ENCODE results near the gene TMEM242.
"Not testable (repeated sequence)": the region's sequence is repeated elsewhere in the genome, so short reads cannot be mapped to it uniquely, and the experiment has no call there.

The TMEM242 gene

GRCh38 chr6:157323255-157323965 lies at the start of gene TMEM242:
Gene TMEM242, minus strand, starts transcription at chr6:157323519. Its CDS starts 20 bp downstream, at chr6:157323499.
- DNase-seq = no peak

GRCh38 chr6:157372501-157373280 lies 49.4 kb upstream of the TMEM242 start:
- DNase-seq = no peak

DNA sequence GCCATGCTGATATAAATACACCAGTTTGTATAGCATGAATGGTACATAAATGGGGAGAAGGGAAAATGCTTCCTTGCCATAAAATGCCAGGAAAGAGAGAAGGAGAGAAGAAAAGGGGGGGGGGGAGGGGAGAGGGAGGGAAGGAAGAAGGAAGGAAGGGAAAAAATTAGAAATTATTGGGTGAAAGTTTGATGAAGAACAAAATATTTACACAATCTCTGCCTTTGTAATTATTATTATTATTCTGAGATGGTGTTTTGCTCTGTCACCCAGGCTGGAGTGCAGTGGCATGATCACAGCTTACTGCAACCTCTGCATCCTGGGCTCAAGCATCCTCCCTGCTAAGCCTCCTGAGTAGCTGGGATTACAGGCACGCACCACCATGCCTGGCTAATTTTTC lies 47.4 kb upstream of the TMEM242 start:
- no peak for DNase-seq

DNA sequence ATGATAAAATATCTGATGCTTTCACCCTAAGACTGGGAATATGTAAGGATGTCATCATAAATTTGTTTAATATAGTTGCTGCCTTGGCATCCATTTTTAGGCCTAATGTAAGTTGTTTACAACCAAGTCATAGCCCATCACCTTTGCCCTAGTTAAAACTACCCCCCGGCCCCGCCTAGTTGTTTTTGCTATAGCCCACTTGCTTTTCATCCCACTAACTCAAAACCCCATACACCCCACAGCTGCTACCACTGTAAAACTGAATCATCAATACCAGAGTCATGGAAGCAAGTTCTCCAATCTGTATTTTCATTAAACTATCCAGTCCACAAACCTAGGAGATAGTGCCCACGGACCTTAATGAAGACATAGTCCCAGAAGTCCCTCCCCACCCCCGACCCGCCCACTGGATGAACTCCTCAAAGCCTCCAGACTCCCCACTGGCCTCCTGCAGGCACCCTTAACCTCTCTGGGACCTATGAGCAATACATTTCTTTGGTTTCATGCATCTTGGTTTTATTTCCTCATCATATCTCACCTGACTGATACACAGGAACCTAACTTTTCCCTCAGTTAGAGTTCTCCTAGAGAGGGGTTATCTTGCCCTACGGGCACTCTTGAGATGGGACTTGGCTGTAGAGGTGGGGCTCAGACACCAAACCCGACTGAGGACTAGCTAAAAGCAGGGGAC lies 45.2 kb upstream of the TMEM242 start:
- DNase-seq = no peak

GRCh38 chr6:157366648-157367047 lies 43.3 kb upstream of the TMEM242 start:
- DNase-seq = no peak

- DNase-seq = no peak
These were observed 41.4 kb upstream of the TMEM242 start for GRCh38 chr6:157364705-157365104.

- no peak for DNase-seq
These were observed 38.6 kb upstream of the TMEM242 start for GRCh38 chr6:157361886-157362285.

DNA sequence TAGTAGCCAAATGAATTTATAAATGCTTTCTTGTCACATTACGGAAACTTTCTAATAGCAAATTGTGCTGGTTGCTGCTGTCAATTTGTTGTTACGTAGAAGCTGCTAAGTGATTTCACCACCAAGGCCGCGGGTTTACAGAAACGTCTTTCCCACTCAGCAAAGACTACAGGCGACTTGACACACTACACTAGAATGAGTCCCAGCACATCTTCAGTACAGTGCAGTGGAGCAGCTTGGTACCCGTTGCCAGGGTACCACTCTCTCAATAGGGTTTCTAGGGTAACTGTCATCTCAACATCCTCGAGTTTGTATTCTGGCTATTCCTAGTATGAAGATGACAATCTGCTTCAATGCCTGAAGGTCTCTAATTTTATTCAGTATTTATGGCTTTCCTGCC lies 35.0 kb upstream of the TMEM242 start:
- no peak for DNase-seq

DNA sequence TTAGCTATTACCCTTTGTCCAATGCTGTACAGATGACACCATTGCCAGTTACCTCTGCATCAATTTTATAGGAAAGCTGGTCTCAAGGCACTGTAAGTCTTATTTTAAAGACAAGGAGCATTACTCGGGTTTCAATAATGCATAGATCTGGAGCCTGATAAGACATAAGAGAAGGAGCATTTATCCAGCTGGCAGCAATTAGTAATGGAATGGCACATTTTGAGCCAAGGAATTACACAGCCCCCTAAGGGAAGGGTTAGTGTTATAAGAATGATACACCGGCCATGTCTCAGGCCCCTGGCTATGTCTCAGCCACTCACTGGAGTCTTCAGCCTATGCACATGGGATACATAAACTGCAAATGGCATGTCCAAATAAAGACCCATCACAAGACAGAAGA lies 23.1 kb upstream of the TMEM242 start:
- no peak for DNase-seq

GRCh38 chr6:157343732-157344131 lies 20.4 kb upstream of the TMEM242 start:
- no peak for DNase-seq

DNA sequence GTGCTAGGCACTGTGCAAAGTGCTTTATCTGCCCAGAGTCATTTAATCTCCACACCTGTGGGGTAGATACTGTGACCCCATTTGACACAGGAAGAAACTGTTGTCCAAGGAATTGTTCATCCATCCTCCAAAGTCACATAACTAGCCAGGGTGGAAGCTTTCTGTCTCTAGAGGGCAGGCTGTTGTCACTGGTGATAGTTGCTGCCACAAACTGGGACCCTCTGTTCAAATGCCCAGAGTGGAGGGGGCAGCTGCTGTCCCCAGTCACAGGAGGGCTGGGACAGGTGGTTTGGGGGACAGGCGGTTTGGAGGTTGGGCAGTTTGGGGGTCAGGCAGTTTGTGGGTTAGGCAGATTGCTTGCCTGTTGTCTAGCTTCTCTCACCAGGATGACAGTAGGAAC lies 16.1 kb upstream of the TMEM242 start:
- DNase-seq = no peak

- DNase-seq = no peak
These were observed 14.4 kb upstream of the TMEM242 start for GRCh38 chr6:157337751-157338150.

- DNase-seq = not testable (repeated sequence)
These were observed 14.0 kb upstream of the TMEM242 start for GRCh38 chr6:157337276-157337675.

GRCh38 chr6:157335829-157336228 lies 12.5 kb upstream of the TMEM242 start:
- DNase-seq = no peak

DNA sequence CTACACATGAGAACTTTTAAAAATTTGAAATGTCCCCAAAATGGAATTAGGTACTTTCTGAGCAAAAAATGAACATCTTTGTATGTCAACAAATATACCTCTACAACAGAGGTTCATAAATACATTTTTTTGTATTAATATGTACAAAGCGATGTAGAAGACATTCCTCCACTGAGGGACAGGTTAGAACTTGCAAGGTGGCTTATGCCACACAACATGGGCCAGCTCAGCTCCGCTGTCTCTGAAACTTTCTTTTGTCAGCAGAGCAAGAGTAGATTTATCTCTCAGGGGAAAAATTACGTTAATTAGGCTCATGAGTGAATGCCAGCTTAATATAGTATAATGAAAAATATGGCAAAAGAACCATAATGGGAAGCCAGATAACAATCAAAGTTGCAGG lies 10.6 kb upstream of the TMEM242 start:
- DNase-seq = no peak

DNA sequence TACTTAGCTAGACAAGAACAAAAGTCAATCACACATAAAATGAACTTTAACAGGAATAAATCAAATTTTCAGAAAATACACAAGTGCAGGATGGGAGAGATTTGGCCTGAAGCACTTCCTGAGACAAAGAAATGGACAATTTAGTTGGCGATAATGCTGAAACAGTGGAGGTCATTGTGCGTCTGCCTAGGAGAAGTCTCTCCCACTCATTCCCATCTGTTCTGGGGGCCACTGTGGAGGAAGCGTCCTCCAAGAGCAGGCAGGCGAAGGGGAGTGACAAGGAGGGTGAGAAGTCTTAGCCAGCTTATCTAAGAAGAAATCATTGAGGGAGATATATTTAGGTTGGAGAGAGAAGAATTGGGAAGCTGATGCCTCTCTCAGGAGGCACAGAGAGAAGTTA lies 10.2 kb upstream of the TMEM242 start:
- DNase-seq = no peak

DNA sequence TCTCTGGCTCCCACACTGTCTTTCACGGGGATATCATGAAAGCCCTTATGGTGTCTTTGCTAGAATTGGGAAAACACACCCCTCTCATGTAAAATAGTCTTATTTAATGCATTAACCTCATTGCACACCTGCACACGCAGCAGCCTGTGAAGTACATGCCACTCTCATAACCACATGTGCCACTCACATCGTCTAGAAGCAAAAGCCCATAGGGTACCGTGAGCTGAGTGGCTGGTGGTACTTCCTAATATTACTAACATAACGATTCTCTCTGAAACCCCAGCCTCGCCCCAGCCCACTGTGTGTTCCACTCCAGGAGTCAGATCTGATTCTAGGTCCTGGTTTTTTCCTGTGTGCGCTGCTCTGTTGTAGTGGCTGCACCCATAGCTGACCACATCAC lies 9.5 kb upstream of the TMEM242 start:
- no peak for DNase-seq

- DNase-seq = no peak
These were observed 7.5 kb upstream of the TMEM242 start for GRCh38 chr6:157330831-157331230.

- no peak for DNase-seq
These were observed 6.5 kb upstream of the TMEM242 start for GRCh38 chr6:157329829-157330228.

- DNase-seq = no peak
These were observed 4.9 kb upstream of the TMEM242 start for GRCh38 chr6:157328108-157328692.

GRCh38 chr6:157326979-157327378 lies 3.7 kb upstream of the TMEM242 start:
- no peak for DNase-seq

GRCh38 chr6:157325069-157325805 lies 1.9 kb upstream of the TMEM242 start:
- DNase-seq = no peak

GRCh38 chr6:157323966-157324300 lies 614 bp upstream of the TMEM242 start:
- DNase-seq = no peak

All from midbrain (tissue), 1 donor.